HepG2 (cell line): Measurements from ENCODE around the gene FIGLA. TPM values are rescaled to one million over a fixed set of nuclear protein-coding genes. Genes with fewer than 3 reads are reported as not detected.

Experiments used
- MTF2 ChIP-seq: sonication (generic); formaldehyde crosslinking; IDR thresholded peaks from 2 replicates; pipeline ENCODE4 v1.5.0; 2020; ENCODE audit warnings: missing genetic modification reagents, borderline replicate concordance
- polyA plus RNA-seq, 8 experiments: library from polyadenylated mRNA; depleted of rRNA in 3 of 8; stranded (reverse) in 7 of 8; unstranded in 1 of 8; fragments of >200 nt; fragmentation: Illumina TruSeq in 4 of 8; extraction: Trizol in 4 of 8; gene quantifications; 2 replicates each; pipeline versions ENCODE4 v1.2.1 to v1.2.3, GENCODE V29; 2011 to 2016; ENCODE audit warnings: low read depth in 4 of 8, missing spikeins in 1 of 8, mixed read lengths in 1 of 8; ENCODE audit not compliant: insufficient read depth in 1 of 8
- total RNA-seq, 5 experiments: library from RNA; depleted of rRNA; stranded (reverse); fragments of >200 nt; fragmentation: Illumina TruSeq; extraction: Trizol; gene quantifications; 2 replicates each; pipeline ENCODE4 v1.2.3, GENCODE V29; 2016; ENCODE audit warnings: low read depth in 1 of 5
- TF ChIP-seq, protein P1 (sequence below): sonication (generic); formaldehyde crosslinking; IDR thresholded peaks from 2 replicates; pipeline ENCODE4 v1.4.0; 2020; ENCODE audit warnings: mild to moderate bottlenecking, missing genetic modification reagents
- TF ChIP-seq, protein P2 (sequence below): sonication (generic); formaldehyde crosslinking; IDR thresholded peaks from 2 replicates; pipeline ENCODE4 v1.4.0; 2020; ENCODE audit warnings: missing genetic modification reagents, borderline replicate concordance

Gene FIGLA
- total and polyA plus RNA-seq, 2 of the 13 experiments (the other 11 are each of a cell fraction or from before 2014, with no cell fraction given), result not detected

DNA sequence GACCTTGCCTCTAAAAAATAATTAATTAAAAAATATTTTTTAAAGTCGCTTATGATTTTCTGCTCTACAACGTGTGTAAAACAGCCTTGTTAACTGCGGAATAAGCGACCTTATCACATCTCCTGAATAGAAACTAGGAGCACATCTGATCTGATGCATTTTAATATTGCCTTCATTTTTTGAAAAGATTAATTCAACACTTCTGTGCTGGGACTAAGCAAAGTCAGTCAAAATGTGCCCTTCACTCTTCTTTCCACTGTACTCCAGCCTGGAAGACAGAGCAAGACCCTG, 17.3 kb upstream of the FIGLA start (continued):
- TF ChIP-seq MTF2 (CRISPR knock-in tag), result no peak
- TF ChIP-seq, protein P1, sequence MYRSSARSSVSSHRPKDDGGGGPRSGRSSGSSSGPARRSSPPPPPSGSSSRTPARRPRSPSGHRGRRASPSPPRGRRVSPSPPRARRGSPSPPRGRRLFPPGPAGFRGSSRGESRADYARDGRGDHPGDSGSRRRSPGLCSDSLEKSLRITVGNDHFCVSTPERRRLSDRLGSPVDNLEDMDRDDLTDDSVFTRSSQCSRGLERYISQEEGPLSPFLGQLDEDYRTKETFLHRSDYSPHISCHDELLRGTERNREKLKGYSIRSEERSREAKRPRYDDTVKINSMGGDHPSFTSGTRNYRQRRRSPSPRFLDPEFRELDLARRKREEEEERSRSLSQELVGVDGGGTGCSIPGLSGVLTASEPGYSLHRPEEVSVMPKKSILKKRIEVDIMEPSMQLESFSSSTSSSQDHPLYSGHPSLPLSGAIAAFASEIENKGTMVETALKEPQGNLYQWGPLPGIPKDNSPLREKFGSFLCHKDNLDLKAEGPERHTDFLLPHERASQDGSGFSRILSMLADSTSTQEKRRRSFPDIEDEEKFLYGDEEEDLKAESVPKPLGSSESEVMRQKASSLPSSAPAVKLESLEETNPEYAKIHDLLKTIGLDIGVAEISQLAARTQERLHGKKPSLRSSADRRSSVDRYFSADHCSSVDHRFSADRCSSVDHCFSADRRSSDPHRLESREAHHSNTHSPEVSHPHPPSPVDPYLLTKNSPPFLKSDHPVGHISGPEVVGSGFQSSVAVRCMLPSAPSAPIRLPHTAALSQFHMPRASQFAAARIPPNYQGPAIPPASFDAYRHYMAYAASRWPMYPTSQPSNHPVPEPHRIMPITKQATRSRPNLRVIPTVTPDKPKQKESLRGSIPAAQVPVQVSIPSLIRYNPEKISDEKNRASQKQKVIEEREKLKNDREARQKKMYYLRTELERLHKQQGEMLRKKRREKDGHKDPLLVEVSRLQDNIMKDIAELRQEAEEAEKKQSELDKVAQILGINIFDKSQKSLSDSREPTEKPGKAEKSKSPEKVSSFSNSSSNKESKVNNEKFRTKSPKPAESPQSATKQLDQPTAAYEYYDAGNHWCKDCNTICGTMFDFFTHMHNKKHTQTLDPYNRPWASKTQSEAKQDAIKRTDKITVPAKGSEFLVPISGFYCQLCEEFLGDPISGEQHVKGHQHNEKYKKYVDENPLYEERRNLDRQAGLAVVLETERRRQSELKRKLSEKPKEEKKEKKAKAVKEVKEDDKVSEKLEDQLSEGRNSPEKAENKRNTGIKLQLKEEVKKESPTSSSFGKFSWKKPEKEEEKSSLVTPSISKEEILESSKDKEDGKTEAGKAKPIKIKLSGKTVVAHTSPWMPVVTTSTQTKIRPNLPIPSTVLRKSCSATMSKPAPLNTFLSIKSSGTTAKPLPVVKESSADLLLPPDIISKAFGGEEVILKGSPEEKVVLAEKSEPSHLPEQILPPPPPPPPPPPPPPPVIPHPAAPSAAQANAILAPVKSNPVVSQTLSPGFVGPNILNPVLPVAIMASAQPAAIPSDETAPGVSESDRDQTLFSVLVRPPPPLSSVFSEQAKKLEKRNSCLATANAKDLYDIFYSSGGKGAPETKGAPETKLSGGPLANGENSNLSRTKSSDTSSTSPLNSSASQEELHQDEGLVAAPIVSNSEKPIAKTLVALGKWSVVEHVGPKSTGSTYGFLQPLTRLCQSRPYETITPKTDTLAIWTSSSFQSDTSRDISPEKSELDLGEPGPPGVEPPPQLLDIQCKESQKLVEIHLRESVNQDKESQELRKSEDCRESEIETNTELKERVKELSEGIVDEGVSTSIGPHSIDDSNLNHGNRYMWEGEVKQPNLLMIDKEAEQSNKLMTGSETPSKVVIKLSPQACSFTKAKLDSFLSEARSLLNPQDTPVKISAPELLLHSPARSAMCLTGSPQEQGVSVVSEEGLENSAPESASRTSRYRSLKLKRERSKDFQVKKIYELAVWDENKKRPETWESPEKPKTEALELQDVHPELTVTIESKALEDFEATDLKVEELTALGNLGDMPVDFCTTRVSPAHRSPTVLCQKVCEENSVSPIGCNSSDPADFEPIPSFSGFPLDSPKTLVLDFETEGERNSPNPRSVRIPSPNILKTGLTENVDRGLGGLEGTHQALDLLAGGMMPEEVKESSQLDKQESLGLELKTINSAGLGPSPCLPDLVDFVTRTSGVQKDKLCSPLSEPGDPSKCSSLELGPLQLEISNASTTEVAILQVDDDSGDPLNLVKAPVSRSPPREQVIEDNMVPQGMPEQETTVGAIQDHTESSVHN (CRISPR knock-in tag), result no peak
- TF ChIP-seq, protein P2, sequence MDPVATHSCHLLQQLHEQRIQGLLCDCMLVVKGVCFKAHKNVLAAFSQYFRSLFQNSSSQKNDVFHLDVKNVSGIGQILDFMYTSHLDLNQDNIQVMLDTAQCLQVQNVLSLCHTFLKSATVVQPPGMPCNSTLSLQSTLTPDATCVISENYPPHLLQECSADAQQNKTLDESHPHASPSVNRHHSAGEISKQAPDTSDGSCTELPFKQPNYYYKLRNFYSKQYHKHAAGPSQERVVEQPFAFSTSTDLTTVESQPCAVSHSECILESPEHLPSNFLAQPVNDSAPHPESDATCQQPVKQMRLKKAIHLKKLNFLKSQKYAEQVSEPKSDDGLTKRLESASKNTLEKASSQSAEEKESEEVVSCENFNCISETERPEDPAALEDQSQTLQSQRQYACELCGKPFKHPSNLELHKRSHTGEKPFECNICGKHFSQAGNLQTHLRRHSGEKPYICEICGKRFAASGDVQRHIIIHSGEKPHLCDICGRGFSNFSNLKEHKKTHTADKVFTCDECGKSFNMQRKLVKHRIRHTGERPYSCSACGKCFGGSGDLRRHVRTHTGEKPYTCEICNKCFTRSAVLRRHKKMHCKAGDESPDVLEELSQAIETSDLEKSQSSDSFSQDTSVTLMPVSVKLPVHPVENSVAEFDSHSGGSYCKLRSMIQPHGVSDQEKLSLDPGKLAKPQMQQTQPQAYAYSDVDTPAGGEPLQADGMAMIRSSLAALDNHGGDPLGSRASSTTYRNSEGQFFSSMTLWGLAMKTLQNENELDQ (CRISPR knock-in tag), result no peak
- TF ChIP-seq, all 625 proteins: peak for 4
